Suppressor macrophage (primary cell): Measurements from ENCODE around the gene RGCC.
"Not testable (repeated sequence)": the region's sequence is repeated elsewhere in the genome, so short reads cannot be mapped to it uniquely, and the experiment has no call there.

Source experiments
- DNase-seq, 4 experiments: peaks; one replicate each; pipeline ENCODE4 v3.0.0-alpha.2; 2020 to 2022

Gene RGCC

GRCh38 chr13:41491436-41491835, 34.1 kb downstream of the RGCC start:
- peak; percentile 36 to 73 (median 56) for DNase-seq

DNA sequence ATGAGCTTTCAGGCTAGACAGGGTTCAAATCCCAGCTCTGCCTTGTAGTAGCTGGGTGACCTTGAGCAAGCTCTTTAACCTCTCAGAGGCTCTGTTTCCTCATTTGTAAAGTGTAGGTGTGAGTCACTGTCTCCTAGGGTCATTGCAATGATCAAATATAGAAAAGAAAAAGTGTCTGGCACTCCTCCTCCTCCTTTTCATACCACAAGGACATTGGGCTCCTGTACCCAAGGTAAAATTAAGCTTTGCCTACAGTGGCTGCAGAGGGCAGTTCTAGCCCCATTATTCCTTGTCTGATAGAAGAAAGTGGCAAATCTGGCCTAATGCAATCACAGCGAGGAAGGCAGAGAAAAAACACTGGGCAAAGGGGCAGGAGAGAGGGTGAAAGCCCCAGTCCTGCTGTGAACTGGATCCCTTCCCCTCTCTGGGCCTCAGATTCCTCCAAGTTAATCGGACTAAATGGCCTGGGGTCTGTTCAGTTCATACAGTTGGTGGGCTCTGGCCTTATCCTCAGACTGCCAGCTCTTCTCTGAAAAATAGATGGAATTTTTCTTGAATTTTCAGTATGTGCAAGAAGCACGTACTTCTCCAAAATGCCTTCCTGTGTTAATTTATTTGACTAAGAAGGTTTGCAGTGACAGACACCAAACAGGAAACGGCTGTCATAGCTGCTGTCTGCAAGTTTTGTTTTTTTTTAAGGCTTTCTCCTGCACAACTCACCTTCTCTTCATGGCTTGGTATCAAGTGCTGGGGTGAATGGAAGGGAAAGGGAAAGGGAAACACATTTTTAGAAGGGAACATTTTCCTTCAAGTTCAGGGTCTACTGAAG, 35.3 kb downstream of the RGCC start:
- peak; percentile 27 to 75 (median 54) for DNase-seq

DNA sequence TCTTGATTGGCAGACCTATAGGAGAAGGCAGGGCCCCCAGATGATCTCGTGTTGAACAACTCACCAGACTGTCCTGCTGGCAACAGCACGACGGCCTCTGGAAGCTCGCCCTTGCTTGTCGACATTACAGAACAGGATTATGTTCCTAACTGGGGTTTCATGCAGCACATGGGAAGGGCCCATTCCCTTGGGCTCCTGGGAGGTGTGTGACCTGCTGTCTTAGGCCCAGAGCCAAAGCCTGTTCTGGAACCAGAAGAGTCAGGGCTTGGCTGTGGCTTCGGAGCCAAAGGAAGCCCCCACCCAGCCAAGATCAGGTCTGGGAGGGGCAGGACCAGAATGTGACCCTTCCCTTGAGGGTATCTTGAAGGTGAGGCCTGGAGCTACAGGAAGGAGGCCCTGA, 36.9 kb downstream of the RGCC start:
- no peak for DNase-seq

DNA sequence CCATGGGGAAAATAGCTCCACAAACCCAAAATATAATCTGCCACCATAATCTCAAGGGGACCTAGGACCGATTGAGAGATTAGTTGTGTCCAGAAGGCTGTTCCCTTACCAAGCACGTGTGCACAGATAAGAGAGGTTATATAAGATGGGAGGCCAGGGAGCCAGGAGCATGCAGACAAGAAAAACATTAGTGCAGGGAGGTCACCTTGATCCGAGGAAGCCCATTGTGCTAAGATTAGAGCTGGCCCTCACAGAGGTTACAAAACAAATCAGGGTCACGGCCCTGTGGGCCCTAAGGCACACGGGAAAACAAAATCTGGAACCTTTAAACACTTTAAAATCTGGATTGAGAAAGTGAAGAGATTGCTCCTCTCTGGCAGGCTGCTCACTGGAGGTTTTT, 37.7 kb downstream of the RGCC start:
- DNase-seq: no peak

GRCh38 chr13:41496420-41497234, 39.3 kb downstream of the RGCC start:
- DNase-seq: peak in 3 of 4 experiments; percentile 38 to 46 (median 46)

- no peak for DNase-seq
These were observed 40.1 kb downstream of the RGCC start for GRCh38 chr13:41497436-41497835.

DNA sequence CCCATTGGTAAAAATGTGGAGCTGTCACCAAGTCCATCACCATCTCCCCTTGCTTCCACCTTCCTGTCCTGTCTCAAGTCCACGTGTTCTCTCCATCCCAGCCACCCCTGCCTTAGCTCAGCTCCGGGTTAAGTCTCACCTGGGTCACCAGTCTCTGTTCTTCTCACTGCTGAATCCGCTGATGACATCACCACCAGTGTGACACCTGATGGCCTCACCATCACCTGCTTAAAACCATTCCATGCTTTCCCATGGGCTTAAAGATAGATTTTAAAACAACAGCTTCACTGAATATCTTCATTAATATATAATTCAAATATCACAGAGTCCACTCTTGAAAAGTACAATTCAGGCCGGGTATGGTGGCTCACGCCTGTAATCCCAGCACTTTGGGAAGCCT, 42.1 kb downstream of the RGCC start:
- DNase-seq: no peak

DNA sequence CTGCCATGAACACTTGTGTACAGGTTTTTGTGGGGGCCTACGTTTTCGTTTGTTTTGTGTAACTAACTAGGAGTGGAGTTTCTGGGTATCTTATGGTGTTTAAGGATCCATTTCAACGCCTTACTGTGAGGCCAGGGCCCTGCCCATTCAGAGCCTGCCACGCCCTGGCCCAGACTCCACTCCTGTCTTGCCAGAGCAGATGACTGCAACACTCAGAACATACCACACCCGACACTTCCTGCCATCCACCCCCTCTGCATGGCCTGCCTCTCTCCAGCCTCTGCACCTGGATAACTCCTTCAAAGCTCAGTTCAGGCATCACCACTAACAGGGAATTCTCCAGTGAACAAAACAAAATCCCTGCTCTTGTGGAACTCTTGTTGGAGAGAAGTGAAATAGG, 43.2 kb downstream of the RGCC start:
- DNase-seq: no peak

DNA sequence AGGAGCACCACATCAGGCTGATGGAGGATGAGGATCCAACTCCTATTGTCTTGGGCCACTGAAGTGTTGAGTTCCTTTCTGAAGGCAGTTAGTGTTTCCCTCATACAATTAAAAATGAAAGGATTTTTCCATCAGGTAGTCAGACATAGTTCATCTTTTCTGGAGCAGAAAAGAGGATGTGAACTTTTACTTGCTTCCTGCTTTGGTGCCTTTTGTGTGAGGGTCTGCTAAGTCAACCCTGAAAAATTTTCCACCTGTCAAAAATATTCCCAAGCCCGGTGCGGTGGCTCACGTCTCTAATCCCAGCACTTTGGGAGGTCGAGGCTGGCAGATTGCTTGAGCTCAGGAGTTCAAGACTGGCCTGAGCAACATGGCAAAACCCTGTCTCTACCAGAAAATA, 43.9 kb downstream of the RGCC start:
- peak in 1 of 4 experiments; percentile 29 for DNase-seq

- DNase-seq: no peak
These were observed 44.7 kb downstream of the RGCC start for GRCh38 chr13:41502031-41502430.

GRCh38 chr13:41502673-41503072, 45.3 kb downstream of the RGCC start:
- no peak for DNase-seq

- DNase-seq: no peak
These were observed 46.0 kb downstream of the RGCC start for GRCh38 chr13:41503356-41503755.

- not testable (repeated sequence) for DNase-seq
These were observed 47.3 kb downstream of the RGCC start for GRCh38 chr13:41504657-41505056.

GRCh38 chr13:41505209-41505835, 48.0 kb downstream of the RGCC start:
- no peak for DNase-seq

GRCh38 chr13:41506312-41506711, 49.0 kb downstream of the RGCC start:
- no peak for DNase-seq

GRCh38 chr13:41509971-41510370, 52.6 kb downstream of the RGCC start:
- no peak for DNase-seq

DNA sequence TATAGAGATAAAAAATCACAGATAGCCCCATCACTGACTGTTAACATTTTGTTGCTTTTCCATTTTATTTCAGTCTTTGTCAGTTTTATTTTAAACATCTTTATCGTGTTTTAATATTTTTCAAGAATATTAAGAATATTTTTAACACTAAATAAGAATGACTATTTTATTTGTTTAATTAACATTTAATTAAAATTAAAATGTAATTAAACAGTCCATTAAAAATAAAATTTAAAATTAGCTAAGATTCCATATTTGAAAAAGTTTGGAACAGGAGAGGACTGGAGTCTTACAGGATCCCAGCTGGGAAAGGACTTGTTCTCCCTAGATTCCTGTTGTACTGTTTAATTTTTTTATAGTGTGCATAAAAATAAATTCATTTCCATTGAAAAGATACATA, 54.5 kb downstream of the RGCC start:
- DNase-seq: no peak

DNA sequence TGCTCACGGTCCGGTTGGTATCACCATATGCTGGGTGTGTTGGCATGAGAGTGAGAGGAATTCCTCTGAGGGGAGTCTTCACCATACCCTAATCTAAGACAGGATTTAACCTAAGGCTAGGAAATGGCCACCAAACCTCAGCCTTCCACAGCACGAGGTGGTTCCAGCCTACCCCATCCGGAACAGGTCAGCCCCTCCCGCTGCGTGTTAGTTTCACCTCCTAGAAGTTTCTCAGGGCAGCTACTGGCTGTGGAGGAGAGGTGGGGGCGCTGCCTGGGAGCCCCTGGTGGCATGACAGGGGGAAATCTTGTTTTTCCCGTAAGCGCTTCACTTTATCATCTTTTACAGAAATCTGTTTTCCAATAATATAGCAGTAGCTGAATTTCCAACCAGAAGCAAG, 55.1 kb downstream of the RGCC start:
- peak in 1 of 4 experiments; percentile 68 for DNase-seq

DNA sequence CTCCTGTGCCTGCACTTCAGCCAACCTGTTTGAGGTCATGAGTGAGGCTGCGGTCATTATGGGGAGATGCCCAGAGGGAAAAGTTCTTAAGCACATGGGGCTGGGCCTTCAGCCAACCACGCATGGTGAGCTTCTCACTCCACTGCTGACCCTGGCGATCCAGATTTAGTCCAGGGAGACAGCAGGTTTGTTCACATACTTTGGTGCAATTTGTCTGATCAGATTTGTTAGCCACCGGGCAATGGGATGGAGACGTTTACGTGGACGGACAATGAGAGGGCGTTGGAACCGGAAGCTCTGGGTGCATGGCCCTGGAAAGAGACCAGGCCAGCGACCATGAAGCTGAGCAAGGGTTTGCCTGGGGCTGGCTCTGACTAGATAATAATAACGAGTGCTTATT, 56.2 kb downstream of the RGCC start:
- no peak for DNase-seq

DNA sequence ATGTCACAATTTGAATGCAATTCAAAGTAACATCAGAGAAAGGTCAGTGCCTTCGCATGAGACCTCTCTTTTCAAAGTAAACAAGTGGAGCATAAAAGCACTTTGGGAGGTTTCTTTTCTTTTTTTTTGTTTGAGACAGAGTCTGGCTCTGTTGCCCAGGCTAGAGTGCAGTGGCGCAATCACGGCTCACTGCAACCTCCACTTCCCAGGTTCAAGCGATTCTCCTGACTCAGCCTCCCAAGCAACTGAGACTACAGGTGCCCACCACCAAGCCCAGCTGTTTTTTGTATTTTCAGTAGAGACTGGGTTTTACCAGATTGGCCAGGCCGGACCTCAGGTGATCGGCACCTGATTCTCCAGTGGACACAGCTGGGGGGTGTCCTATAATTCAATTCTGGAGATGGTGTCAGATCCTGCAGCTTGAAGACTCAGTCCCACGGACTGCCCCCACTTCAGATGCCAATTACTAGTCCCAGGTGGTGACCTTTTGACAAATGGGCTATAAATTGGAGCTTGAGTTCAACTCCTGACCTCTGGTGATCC, 57.6 kb downstream of the RGCC start:
- DNase-seq: no peak

- no peak for DNase-seq
These were observed 58.3 kb downstream of the RGCC start for GRCh38 chr13:41515491-41516139.

DNA sequence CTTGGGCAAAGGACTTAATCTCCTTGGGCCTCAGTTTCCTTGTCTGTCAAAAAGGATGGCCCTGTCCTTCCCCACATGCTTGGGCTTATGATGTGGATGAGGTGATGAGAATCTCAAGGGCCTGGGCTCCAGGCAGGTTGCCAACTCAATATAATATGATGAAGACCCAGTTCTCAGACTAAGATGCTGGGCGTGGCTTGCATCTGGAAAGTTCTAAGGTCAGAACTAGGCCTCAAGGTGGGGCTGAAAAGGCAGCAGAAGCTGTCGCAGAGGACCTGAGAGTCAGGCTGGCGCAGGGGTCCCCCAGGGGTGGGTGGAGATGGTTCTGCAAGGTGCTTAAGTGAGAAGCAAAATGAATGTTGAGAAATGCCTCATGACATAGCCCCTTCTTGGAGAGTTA, 58.8 kb downstream of the RGCC start:
- no peak for DNase-seq

DNA sequence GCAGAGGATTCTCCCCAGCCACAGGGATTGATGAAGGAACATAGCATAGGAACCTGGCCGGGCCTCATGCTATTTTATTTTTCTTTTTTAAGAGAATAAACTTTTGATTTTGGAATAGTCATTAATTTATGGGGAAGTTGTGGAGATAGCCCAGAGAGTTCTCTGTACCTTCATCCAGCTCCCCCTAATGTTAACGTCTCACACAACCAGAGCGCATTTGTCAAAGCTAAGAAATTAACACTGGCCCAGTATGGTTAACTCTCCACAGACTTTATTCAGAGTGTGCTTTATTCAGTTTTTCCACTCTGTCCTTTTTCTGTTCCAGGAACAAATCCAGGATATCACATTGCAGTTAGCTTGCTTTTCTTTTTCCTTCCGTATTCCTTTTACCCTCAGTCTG, 59.4 kb downstream of the RGCC start:
- no peak for DNase-seq
